Hematopoietic multipotent progenitor cell treated with erythropoietin and hydrocortisone succinate and interleukin-3 and kit ligand, for 15 days (in vitro differentiated cells): ENCODE results near the gene CLIC4.
"Not testable (repeated sequence)": the region's sequence is repeated elsewhere in the genome, so short reads cannot be mapped to it uniquely, and the experiment has no call there.

Source experiments
- DNase-seq: peaks from one replicate; pipeline ENCODE4 v3.0.0-alpha.2; 2015; ENCODE audit warnings: low spot score

The CLIC4 gene

DNA sequence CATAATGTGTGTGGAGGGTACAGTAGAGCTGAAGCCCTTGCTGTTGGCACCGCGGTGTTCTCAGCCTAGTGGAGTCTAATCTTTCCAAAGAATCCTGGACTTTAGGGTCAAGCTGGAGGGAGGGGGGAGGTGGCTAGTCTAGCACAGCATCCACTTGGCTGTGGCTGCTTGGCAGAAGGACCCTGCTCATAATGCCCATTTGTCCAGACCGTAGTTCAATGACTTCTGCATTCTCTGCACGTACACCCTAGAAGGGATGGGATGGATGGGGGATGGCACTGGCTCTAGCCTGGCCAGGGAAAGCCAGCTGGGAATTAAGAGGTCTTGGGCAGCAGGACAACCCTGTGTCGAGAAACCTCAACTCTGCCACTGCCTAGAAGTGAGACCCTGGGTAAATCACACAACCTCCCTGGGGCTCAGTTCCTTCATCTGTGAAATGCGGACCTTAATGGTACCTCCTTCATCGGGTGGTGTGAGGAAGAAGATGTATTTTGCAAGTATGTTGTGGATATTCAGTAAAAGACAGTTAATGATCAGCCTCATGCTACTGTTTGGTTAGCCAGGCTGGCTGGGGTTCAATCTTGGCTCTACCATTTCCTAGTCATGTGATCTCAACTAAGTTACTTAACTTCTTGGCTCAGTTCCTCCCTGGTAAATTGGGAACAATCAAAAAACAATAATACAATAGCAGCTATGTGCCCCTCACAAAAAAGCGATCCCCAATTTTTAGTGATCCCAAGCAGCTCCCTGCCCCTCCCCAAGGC, 27.2 kb upstream of the CLIC4 start:
- DNase-seq, result no peak

DNA sequence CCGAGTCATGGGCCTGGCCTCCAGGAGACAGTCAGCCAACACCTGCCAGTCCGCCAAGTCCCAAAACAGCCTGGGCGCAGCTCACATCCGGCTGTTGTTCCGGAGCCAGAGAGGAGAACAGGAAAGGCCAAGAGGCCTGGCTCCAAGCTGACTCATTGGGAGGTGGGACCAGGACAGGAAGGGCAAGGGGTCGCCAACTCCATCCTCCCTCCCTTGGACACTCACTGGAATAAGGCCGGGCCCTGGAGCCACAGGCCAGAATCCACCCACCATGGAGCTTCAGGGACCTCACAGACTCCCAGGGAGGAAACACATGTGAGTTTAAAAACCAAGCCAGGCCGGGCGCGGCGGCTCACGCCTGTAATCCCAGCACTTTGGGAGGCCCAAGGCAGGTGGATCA, 25.1 kb upstream of the CLIC4 start:
- DNase-seq, result no peak

DNA sequence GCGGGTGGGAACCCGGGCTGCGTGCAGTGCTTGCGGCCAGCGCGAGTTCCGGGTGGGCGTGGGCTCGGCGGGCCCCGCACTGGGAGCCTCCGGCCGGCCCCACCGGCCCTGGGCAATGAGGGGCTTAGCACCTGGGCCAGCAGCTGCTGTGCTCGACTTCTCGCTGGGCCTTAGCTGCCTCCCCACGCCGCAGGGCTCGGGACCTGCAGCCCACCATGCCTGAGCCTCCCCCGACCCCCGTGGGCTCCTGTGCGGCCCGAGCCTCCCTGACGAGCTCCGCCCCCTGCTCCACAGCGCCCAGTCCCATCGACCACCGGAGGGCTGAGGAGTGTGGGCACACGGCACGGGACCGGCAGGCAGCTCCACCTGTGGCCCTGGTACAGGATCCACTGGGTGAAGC, 23.7 kb upstream of the CLIC4 start:
- no peak for DNase-seq

DNA sequence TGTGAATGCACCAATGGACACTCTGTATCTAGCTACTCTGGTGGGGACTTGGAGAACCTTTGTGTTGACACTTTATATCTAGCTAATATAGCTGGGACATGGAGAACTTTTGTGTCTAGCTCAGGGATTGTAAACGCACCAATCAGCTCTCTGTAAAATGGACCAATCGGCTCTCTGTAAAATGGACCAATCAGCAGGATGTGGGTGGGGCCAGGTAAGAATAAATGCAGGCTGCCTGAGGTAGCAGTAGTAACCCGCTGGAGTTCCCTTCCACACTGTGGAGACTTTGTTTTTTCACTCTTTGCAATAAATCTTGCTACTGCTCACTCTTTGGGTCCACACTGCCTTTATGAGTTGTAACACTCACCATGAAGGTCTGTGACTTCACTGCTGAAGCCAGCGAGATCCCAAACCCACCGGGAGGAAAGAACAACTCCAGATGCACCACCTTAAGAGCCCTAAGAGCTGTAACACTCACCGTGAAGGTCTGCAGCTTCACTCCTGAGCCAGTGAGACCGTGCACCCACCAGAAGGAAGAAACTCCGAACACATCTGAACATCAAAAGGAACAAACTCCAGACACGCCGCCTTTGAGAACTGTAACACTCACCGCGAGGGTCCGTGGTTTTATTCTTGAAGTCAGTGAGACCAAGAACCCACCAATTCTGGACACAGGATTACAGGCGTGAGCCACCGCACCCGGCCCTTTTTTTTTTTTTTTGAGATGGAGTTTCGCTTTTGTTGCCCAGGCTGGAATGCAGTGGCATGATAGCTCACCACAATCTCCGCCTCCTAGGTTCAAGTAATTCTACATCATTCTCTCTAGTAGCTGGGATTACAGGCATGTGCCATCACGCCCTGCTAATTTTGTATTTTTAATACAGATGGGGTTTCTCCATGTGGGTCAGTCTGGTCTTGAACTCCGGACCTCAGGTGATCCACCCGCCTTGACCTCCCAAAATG, 22.9 kb upstream of the CLIC4 start:
- not testable (repeated sequence) for DNase-seq

DNA sequence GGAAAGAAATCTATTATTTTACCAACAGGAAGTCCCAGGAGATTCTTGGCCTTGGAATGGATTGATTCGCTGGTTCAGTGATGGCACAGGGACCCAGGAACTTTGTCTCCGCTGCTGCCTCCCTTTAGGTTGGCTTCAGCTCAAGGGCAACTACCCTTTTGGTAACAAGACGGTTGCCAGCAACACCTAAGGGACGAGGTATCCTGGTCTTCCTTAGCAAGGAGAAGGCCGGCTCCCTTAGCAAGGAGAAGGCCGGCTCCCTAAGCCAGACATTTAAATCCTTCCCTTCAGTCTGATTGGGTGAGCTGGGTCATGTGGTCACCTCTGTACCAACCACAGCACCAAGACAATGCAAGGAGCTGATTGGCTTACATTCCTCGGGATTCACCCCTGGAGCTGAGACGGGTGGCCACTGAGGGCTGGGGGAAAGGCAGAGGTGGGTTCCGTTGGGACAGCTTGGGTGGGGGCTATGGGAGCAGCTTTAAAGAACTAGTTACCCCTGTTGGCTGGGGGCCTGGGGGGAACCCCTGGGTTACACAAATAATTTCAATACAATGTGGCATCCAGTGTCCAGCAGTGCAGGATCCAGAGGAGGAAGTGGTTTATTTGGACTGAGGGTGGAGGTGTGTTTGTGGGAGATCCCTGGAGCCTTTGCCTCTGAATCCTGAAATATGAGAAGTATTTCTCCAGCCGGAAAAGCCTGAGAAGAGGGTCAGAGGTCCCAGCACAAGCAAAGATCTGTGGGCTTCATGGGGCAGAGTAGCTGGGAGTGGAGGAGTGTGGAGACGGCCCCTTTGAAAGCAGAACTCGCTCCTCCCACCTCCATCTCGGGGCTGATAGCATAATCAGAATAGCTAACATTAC, 20.7 kb upstream of the CLIC4 start:
- no peak for DNase-seq

DNA sequence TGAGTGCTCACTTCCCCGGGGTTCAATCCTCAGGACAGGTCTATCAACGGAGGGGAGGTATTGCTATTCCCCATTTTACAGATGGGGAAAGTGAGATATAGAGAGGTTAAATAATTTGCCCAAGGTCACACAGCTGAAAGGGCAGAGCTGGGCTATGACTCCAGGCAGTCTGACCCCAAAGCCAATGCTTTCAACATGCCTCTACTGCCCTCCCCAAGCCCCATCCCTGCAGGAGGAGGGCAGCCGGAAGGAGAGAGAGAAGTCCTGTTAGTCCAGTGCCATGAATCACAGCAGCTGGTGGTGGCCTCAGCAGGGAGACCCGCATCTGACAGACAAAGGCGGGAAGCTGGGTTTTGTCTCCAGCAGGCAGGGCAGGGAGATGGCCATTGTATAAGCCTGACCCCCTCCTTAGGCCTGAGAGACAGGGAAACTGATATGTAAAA, 20.0 kb upstream of the CLIC4 start:
- no peak for DNase-seq

DNA sequence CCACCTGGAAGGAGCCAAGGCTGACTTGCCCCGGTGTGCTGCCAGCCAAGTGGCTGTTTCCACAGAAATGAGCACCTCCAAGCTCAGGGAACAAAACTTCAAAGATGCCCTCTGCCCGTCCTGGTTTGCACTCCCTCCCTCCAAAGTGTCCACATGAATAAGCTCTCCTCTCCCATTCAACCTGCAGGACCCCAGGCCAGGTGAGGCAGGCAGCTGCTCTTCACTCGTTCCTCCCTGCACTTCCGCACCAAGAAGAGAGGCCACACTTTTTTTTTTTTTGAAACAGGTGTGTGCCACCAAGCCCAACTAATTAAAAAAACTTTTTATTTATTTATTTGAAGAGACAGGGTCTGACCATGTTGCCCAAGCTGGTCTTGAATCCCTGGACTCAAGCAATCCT, 18.5 kb upstream of the CLIC4 start:
- DNase-seq, result no peak

DNA sequence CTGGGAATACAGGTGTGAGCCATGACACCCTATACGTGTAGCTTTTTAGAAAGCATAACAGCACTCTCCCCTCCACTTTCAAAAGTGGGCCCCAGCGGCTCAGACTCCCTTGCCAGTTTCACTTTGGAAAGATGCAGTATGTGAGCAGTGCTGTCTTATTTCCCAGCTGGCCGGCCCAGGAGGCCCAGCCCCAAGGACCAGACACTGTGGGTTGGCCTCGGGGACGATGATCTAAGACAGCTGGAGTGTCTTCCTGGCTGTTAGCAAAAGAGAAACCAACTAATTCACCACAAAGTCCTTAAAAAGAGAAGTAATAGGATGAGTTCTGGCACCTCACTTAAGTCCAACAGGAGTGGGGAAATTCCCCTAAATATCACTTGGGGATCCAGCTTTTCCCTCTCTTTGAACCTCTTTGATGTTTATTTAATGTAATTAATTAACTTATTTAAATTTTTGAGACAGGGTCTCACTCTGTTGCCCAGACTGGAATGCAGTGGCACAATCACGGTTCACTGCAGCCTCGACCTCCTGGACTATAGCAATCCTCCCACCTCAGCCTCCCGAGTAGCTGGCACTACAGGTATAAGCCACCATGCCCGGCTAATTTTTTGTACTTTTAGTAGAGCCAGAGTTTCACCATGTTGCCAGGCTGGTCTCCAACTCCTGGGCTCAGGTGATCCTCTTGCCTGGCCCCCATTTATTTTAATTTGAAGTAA, 17.6 kb upstream of the CLIC4 start:
- no peak for DNase-seq

DNA sequence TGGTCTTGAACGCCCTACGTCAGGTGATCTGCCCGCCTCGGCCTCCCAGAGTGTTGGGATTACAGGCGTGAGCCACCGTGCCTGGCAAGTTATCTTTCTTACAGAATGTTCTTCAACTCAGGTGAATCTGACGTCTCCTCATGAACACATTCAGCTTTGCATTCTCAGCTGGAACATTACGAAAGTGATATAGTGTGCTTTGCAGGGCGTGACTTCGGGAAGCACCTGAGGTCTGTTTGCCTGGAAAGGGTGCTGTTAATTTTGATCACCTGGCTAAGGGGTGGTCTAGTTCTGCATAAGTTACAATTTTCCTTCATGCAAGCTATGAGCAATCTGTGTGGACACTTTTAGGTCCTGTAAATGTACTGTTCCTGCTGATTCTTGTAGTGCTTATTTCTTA, 16.3 kb upstream of the CLIC4 start:
- no peak for DNase-seq

DNA sequence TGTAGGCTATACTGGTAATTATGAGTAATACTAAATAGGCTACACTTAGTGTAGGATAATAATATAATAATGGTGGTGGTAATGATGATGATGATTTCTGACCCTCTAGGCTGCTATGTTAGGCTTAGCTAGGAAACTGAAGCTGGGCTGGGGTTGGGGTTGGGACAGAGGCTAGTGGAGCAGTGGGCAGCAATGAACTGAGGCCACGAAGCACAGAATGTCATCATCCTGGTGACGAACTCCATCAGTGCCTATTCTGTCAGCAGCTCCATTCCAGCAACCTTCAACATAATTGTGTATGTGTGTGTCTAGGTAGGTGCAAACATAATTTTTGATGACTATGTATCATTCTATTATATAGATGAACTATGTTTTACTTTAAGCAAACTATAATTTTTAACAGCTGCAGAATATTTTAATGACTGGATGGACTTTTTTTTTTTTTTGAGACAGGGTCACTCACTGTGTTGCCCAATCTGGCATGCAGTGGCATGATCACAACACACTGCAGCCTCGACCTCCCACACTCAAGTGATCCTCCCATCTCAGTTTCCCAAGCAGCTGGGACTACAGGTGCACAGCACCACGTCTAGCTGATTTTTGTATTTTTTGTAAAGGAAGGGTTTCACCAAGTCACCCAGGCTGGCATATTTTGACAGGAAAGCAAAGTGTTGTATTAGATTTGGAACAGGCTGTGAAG, 12.9 kb upstream of the CLIC4 start:
- no peak for DNase-seq

DNA sequence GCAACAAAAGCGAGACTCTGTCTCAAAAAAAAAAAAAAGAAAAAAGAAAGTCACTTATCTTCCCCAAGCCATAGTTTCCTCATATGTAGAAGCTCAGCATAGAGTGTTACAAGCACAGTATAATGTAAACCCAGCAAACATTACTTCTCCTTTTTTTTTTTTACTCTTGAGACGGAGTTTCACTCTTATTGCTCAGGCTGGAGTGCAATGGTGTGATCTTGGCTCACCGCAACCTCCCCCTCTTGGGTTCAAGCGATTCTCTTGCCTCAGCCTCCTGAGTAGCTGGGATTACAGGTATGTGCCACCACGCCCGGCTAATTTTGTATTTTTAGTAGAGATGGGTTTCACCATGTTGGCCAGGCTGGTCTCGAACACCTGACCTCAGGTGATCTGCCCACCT, 11.9 kb upstream of the CLIC4 start:
- not testable (repeated sequence) for DNase-seq

DNA sequence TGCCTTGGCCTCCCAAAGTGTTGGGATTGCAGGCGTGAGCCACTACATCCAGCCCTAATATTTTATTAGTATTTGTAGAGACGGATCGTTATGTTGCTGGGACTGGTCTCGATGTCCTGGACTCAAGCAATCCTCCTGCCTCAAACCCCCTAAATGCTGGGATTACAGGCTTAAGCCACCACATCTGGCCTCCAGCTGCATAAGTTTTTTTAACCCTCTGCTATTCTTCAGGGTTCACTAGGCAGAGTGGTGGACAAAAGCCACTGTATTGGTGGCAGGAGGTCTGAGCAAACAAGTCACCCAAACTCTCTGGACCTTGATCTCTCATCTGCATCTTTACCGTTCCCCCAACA, 10.1 kb upstream of the CLIC4 start:
- no peak for DNase-seq

DNA sequence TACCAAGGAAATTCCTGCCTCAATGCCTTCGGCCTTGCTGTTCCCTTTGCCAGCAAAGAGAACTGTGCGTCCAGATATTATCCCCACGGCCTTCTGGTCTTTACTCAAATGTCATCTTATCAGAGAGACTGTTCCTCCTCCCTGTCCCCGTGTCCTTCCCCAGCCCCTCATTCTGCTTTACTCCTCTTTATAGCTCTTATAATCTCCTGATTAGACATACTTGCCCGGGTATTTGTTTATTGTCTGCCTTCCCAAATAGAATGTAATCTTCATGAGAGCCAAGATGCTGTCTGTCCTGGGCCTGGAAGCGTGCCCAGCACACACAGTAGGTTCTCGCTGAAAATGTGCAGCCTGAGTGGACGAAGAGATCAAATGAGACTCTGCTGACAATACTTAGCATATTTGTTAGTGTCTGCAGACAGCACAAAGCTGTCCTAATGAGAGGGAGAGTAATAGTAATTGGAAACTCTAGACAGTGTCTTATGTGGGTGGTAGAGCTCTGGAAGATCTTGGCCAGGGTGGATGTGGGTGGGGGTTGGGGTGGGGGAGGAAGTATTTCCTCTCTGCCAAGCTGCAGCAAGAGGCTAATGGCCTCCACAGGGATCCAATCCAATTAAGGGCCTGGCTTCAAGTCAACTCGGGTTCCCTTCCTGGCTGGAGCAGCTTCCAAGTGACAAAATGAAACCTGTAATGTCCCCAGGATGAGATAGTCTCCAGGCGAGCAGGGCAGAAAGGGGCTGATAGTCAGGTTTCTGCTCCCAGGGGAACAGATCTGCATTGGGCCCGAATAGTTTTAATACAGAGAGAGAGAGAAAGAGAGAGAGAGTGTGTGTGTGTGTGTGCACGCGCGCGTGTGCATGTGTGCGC, 9.5 kb upstream of the CLIC4 start:
- no peak for DNase-seq

DNA sequence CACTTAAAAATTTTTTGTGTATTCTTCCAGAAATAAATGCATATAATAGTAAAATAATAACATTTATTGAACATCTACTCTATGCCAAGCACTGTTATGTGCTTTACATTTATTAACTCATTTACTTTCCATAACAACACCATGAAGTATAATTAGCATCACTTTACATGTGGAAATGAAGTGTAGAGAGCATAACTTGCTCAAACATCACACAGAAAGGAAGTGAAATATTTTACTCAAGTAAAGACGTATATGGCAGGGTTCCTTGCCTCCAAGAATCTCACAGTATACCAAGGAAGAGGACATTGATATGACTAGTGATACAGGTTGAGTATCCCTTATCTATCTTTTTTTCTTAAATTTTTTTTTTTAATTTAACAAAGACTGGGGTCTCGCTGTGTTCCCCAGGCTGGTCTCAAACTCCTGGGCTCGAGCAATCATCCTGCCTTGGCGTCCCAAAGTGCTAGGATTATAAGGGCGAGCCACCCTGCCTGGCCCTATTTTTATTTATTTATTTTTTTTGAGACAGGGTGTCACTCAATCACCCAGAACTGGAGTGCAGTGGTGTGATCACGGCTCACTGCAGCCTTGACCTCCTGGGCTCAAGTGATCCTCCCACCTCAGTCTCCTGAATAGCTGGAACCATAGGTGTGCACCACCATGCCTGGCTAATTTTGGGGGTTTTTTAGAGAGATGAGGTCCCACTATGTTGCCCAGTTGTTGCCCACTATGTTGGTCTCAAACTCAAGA, 7.7 kb upstream of the CLIC4 start:
- no peak for DNase-seq

DNA sequence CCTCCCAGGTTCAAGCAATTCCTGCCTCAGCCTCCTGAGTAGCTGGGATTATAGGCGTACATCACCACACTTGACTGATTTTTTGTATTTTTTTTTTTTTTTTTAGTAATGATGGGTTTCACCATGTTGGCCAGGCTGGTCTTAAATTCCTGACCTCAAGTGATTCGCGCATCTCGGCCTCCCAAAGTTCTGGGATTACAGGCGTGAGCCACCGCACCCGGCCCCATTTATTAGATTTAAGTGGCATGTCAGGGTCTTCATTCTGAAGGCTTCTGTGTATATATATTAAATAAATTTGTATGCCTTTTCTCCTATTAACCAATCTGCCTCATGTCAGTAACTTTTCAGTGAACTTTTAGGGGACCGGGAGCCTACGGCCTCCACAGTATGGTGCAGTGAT, 6.0 kb upstream of the CLIC4 start:
- no peak for DNase-seq

DNA sequence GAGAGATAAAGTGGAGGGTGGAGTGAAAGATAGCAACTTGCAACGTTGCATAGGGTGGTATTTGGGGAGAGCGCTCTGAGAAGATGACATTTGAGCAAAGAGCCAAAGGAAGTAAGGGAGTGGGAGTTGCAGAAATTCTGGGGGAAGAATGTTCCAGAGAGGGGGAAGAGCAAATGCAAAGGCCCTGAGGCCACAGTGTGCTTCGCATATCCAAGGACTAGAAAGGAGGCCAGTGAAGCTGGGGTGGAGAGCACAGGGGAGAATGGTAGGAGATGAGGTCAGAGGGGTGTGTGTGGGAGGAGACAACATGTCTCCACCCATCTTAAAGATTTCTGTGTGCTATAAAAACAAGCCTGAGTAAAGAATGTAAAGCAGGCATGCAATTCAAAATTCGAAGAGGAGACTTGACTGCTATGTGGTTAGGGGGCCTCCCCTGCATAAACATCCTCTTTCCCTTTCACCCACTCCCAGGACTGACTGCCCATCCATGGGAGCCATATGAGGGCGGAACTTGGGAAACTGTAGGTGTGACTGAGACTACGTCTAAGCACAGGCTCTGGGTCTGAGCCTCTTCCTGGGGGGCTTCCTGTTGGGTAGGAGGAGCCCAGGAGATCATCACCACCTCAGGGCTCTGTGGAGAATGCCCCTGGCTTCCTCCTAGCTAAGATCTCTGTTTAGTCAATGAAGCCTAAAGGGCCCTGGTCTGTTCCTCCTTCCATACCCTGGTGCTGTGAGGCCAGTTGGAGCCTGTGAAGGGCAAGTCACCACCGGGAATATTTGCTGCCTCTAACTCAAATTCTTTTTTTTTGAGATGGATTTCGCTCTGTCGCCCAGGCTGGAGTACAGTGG, 2.9 kb upstream of the CLIC4 start:
- no peak for DNase-seq

DNA sequence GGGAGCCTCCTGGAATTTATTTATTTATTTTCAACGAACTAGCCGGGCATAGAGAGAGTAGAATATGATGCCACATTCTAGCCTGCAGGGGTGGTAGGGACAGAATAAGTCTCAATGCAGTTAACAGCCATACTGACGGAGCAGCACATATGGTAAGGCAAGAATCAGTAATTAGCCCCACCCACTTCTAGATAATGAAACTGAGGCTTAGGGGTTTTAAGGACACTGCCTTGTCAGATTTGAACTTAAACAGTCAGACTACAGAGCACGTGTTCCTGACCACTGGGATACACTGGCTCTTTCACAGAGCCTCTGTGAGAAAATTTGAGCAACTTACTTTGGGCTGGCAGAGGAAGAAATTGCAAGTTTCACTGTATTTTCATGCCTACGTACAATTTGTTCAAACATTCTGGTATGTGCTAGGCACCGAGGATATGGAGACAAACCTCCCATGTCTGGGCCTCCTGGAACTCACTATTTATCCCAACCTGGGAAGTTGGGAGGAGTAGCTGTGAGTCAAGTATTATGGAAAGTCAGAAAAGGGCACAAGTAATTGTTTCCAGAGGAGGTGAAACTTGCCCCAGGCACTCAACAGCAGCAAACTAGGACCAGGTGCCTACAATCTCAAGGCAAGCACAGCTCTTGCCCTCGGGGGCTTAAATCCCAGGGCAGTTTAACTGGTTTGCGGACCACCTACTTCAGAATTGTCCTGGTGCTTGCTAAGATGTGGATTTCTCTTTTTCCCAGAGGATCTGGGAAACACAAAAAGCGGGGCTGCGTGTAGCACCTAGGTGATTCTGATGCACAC, 1.6 kb upstream of the CLIC4 start:
- DNase-seq, result peak; percentile 48
